Lung (tissue), 12 donors: Measurements from ENCODE around the gene ZNF197. TPM values are rescaled to one million over a fixed set of nuclear protein-coding genes. Genes with fewer than 3 reads are reported as not detected.

Experiments
- ATAC-seq: fragments of 200-7000 bp; cut with Tn5 transposase; one replicate; pipeline ENCODE4 v1.9.1; 2020; ENCODE audit warnings: moderate number of reproducible peaks; ENCODE audit not compliant: insufficient read depth, low FRiP score
- DNase-seq, 3 donors: peaks; one replicate each; pipeline ENCODE4 v3.0.0-alpha.2; 2013 to 2017
- H3K27ac ChIP-seq, 2 donors: one replicate each; pipeline ENCODE4 v1.5.1; 2013; ENCODE audit warnings: mild to moderate bottlenecking in 2 of 2, moderate library complexity in 2 of 2, control low read depth in 1 of 2, inconsistent platforms in 1 of 2, low read depth in 1 of 2, low read length in 1 of 2
- H3K27me3 ChIP-seq, 3 donors: one replicate each; pipeline ENCODE4 v1.5.1; 2013; ENCODE audit warnings: low read length in 2 of 3; ENCODE audit not compliant: control insufficient read depth in 3 of 3, insufficient read depth in 3 of 3
- H3K36me3 ChIP-seq, 4 donors: one replicate each; pipeline ENCODE4 v1.5.1; 2013; ENCODE audit warnings: low read length in 4 of 4, mild to moderate bottlenecking in 1 of 4, moderate library complexity in 1 of 4; ENCODE audit not compliant: control insufficient read depth in 4 of 4, insufficient read depth in 4 of 4
- H3K4me1 ChIP-seq, 5 donors: one replicate each; pipeline ENCODE4 v1.5.1; 2013; ENCODE audit warnings: low read length in 5 of 5, mild to moderate bottlenecking in 2 of 5, moderate library complexity in 1 of 5; ENCODE audit not compliant: control insufficient read depth in 5 of 5, insufficient read depth in 5 of 5
- H3K4me3 ChIP-seq: one replicate; pipeline ENCODE4 v1.5.1; 2013; ENCODE audit warnings: mild to moderate bottlenecking, control low read depth, moderate library complexity
- H3K9ac ChIP-seq, 2 donors: one replicate each; pipeline ENCODE4 v1.5.1; 2013; ENCODE audit warnings: low read length in 2 of 2, control low read depth in 1 of 2; ENCODE audit not compliant: insufficient read depth in 1 of 2
- H3K9me3 ChIP-seq, 4 donors: one replicate each; pipeline ENCODE4 v1.5.1; 2013; ENCODE audit warnings: low read length in 3 of 4, mild to moderate bottlenecking in 1 of 4, moderate library complexity in 1 of 4; ENCODE audit not compliant: control insufficient read depth in 4 of 4, insufficient read depth in 3 of 4
- CTCF ChIP-seq: IDR thresholded peaks from 2 replicates; pipeline ENCODE4 v1.5.1; 2012; ENCODE audit warnings: mild to moderate bottlenecking; ENCODE audit errors: control extremely low read depth, extremely low read depth
- WGBS, 2 donors: extraction: QIAGEN DNeasy Blood & Tissue Kit; methylation state at CpG; one replicate each; pipeline ENCODE4 v1.1.7; 2013; 5-methylcytosine and 5-hydroxymethylcytosine counted together
- polyA plus RNA-seq, 2 donors: library from polyadenylated mRNA; stranded (reverse); fragments of 200-250 nt; gene quantifications; one replicate each; pipeline ENCODE4 v1.2.1, GENCODE V29; 2013
- total RNA-seq, 2 donors: library from RNA; depleted of rRNA in 1 of 2; stranded (reverse); fragments of >200 nt in 1 of 2; gene quantifications; one replicate each; pipeline ENCODE4 v1.2.1, GENCODE V29; 2014 to 2021
- donor health status: control.
- donor health status: control.
- donor health status: Bipolar disorder and iron deficiency.
- donor health status: healthy.
- donor health status: DM: yes; HTN: yes; CAD: no.

The ZNF197 gene
- total and polyA plus RNA-seq, 4 donors = 5.3 to 30.0 (median 9.2) TPM

GRCh38 chr3:44680921-44681455 lies 56.2 kb downstream of the ZNF197 start:
- no peak overlapping the region for H3K9ac ChIP-seq
- WGBS, 2 donors = 96% methylated on average over 4 of the region's 4 CpGs
- H3K9me3 ChIP-seq = peaks cover 0 to 21% (median 5%) of the 10 kb centered on the region in 4 donors
- DNase-seq = no peak
- H3K36me3 ChIP-seq = peaks cover 0 to 12% (median 4%) of the 10 kb centered on the region in 4 donors
- ATAC-seq = no peak
- H3K4me3 ChIP-seq = no peak overlapping the region
- no peaks in the 10 kb centered on the region for H3K27me3 ChIP-seq
- H3K4me1 ChIP-seq = peaks cover 0 to 4% (median 0%) of the 10 kb centered on the region in 5 donors
- no peak for TF ChIP-seq CTCF
- H3K27ac ChIP-seq = no peak overlapping the region

GRCh38 chr3:44682182-44682896 lies 57.5 kb downstream of the ZNF197 start:
- DNase-seq (no peak), ATAC-seq (no peak)
- peaks cover 0 to 12% (median 3%) of the 10 kb centered on the region in 4 donors for H3K36me3 ChIP-seq
- no peak overlapping the region for H3K4me3 ChIP-seq
- peaks cover 0 to 16% (median 5%) of the 10 kb centered on the region in 4 donors for H3K9me3 ChIP-seq
- no peak overlapping the region for H3K27ac ChIP-seq
- H3K27me3 ChIP-seq = no peaks in the 10 kb centered on the region
- H3K9ac ChIP-seq = no peak overlapping the region
- no peak for TF ChIP-seq CTCF
- H3K4me1 ChIP-seq = peaks cover 0 to 4% (median 0%) of the 10 kb centered on the region in 5 donors
- 92 to 93% methylated on average over 2 of the region's 2 CpGs for WGBS, 2 donors

- H3K9ac ChIP-seq = peak overlapping the region; percentile 17 to 37
- peaks cover 0 to 4% (median 0%) of the 10 kb centered on the region in 5 donors for H3K4me1 ChIP-seq
- H3K27me3 ChIP-seq = no peaks in the 10 kb centered on the region
- H3K27ac ChIP-seq = peak overlapping the region in 1 of 2 donors; percentile 32
- no peak for TF ChIP-seq CTCF
- DNase-seq (peak; percentile 75 to 90 (median 80)), ATAC-seq (peak; percentile 83)
- H3K36me3 ChIP-seq = peaks cover 0 to 12% (median 3%) of the 10 kb centered on the region in 4 donors
- H3K9me3 ChIP-seq = peaks cover 0 to 11% (median 5%) of the 10 kb centered on the region in 4 donors
- 2 to 3% methylated on average over 48 of the region's 48 CpGs for WGBS, 2 donors
- peak overlapping the region; percentile 87 for H3K4me3 ChIP-seq
Observed at GRCh38 chr3:44685128-44685800, 60.4 kb downstream of the ZNF197 start.
